Endothelial cell of umbilical vein (primary cell): ENCODE results near the gene GNB1.

Experiments used
- CTCF ChIP-seq, 2 donors: IDR thresholded peaks; 1 replicate in 1 of 2; 2 replicates in 1 of 2; pipeline ENCODE4 v1.5.1; 2011; ENCODE audit warnings: low read length in 2 of 2, mild to moderate bottlenecking in 2 of 2, moderate library complexity in 2 of 2, control low read depth in 1 of 2, inconsistent platforms in 1 of 2, low read depth in 1 of 2; ENCODE audit not compliant: insufficient read depth in 1 of 2; ENCODE audit errors: extremely low read depth in 1 of 2
- EZH2 ChIP-seq: IDR thresholded peaks from 2 replicates; pipeline ENCODE4 v1.6.1; 2012; ENCODE audit warnings: borderline replicate concordance, low read depth, mild to moderate bottlenecking, moderate library complexity, low read length, inconsistent platforms; ENCODE audit not compliant: severe bottlenecking
- FOS ChIP-seq: IDR thresholded peaks from 2 replicates; pipeline ENCODE4 v1.6.1; 2011; ENCODE audit warnings: mild to moderate bottlenecking, low read length, moderate library complexity, borderline replicate concordance; ENCODE audit not compliant: insufficient read depth
- JUN ChIP-seq: IDR thresholded peaks from 2 replicates; pipeline ENCODE4 v1.6.1; 2011; ENCODE audit warnings: borderline replicate concordance, low read depth; ENCODE audit not compliant: insufficient read length, insufficient read depth
- MAX ChIP-seq: IDR thresholded peaks from 2 replicates; pipeline ENCODE4 v1.6.1; 2011; ENCODE audit not compliant: insufficient read depth, insufficient read length
- MYC ChIP-seq: IDR thresholded peaks from one replicate; pipeline ENCODE4 v1.6.1; 2011; ENCODE audit warnings: mild to moderate bottlenecking, low read depth, low read length
- POLR2A ChIP-seq: IDR thresholded peaks from 2 replicates; pipeline ENCODE4 v1.6.1; 2012; ENCODE audit warnings: low read depth, mild to moderate bottlenecking, control low read depth, low read length
- POLR2AphosphoS5 ChIP-seq: IDR thresholded peaks from 2 replicates; pipeline ENCODE4 v1.6.1; 2012; ENCODE audit warnings: low read depth, mild to moderate bottlenecking, control low read depth, low read length, moderate library complexity; ENCODE audit not compliant: insufficient read depth

GRCh38 chr1:1839311-1839965 lies 51.4 kb downstream of the GNB1 start:
- TF ChIP-seq CTCF (IDR thresholded peaks at IDR 0.05; ENCODE audit: extremely low read depth in 1 of 2, insufficient read depth in 1 of 2, low read depth in 1 of 2, low read length in 2 of 2) (no peak), POLR2A (no peak), JUN (no peak), FOS (no peak), MAX (no peak), POLR2AphosphoS5 (no peak), EZH2 (no peak), MYC (no peak)
